Bronchus fibroblast of lung (primary cell): Measurements from ENCODE around the gene ELFN1. TPM values are rescaled to one million over a fixed set of nuclear protein-coding genes. Genes with fewer than 3 reads are reported as not detected.

ENCODE experiments used
- total RNA-seq: library from RNA; depleted of rRNA; stranded (reverse); fragments of >200 nt; gene quantifications from 2 replicates; pipeline ENCODE4 v1.2.3, GENCODE V29; 2015

ELFN1 gene
- 0.59 and 0.67 TPM in 2 replicates for total RNA-seq

DNA sequence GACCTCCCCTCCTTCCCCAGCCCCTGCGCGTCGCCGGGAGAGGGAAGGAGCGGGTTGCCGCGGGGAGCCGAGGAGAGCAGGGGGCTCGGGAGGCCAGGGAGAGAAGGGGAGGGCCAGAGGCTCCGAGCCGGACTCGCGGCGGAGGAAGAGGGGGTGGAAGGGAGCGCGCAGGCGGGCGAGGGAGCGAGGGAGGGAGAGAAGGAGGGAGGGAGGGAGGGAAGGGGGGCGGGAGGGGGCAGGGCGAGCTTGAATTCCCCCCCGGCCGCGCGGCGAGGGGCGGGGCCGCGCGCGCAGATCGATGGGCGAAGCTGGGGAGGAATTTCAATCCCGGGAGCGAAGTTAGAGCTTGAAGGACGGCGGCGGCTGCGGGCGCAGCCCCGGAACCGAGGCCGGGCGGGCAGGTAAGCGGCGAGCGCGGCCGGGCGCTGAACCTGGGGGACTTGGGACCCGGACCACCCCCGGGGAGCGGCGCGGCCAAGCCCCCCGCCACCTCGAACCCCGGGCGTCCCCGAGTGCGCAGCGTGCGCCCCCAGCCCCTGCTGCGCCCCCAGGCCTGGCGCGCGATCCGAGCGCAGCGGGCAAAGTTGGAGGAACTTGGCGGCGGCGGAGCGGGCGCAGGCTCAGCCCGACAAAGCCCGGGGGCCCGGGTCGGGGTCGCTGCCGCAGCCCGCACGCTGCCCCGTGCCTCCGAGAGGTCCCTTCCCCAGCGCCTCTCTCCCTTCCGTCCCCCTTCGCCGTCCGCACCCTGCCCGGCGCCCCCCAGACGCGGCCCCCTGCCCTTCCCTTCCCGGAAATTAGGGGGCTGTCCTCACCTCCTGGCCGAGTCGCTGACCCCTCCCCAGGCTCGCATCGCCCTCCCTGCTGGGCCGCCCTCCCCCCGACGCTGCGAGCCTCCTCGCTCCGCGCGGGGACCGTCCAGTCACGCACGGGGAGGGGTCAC lies at the start of gene ELFN1:
Gene ELFN1 (plus strand): TSS at position 324 of the 940 bp plus-strand sequence. CDS start 74,320 bp downstream, outside the sequence.

Other genes with a start within 250 kb of the ELFN1 start
- gene MICALL2, start 210.8 kb upstream of the ELFN1 start, total RNA-seq, result 14.6 and 17.2 TPM in 2 replicates
- 86.1 and 103 TPM in 2 replicates for gene INTS1, start 165.9 kb upstream of the ELFN1 start, total RNA-seq
- gene MAFK, start 139.6 kb upstream of the ELFN1 start, total RNA-seq, result 7.7 and 8.6 TPM in 2 replicates
- under 0.01 TPM in 1 of 2 replicates, not detected in the other for gene TMEM184A, start 114.1 kb upstream of the ELFN1 start, total RNA-seq
- 52.5 and 61.7 TPM in 2 replicates for gene PSMG3, start 100.2 kb upstream of the ELFN1 start, total RNA-seq